Osteoblast (primary cell): ENCODE data around the gene ZC3HAV1L. TPM values are rescaled to one million over a fixed set of nuclear protein-coding genes. Genes with fewer than 3 reads are reported as not detected.

Experiments
- DNase-seq: peaks from one replicate; pipeline ENCODE4 v3.0.0; 2011; ENCODE audit warnings: low spot score, mixed read lengths; ENCODE audit not compliant: insufficient read length; ENCODE audit errors: missing footprints
- H2AFZ ChIP-seq: 2 replicates; pipeline ENCODE4 v1.6.0; 2011; ENCODE audit warnings: mild to moderate bottlenecking, low read length
- H3K27ac ChIP-seq: 2 replicates; pipeline ENCODE4 v1.5.1; 2011; ENCODE audit warnings: mild to moderate bottlenecking, low read depth, low read length, moderate library complexity
- H3K27me3 ChIP-seq: 2 replicates; pipeline ENCODE4 v1.6.0; 2012; ENCODE audit warnings: mild to moderate bottlenecking, control low read depth, inconsistent platforms, low read length, moderate library complexity; ENCODE audit not compliant: insufficient read depth
- H3K36me3 ChIP-seq: 2 replicates; pipeline ENCODE4 v1.5.1; 2011; ENCODE audit warnings: mild to moderate bottlenecking, low read length, control low read depth, moderate library complexity; ENCODE audit not compliant: insufficient read depth
- H3K4me1 ChIP-seq: 2 replicates; pipeline ENCODE4 v1.5.1; 2011; ENCODE audit warnings: mild to moderate bottlenecking, low read length, control low read depth, moderate library complexity; ENCODE audit not compliant: insufficient read depth
- H3K4me2 ChIP-seq: 2 replicates; pipeline ENCODE4 v1.6.0; 2011; ENCODE audit warnings: mild to moderate bottlenecking, low read length; ENCODE audit not compliant: insufficient read depth
- H3K4me3 ChIP-seq: fragments of 200-600 bp; sonication (generic); 3 replicates; pipeline ENCODE4 v1.5.1; 2012; ENCODE audit warnings: mild to moderate bottlenecking, low read length, inconsistent platforms; ENCODE audit not compliant: insufficient read depth
- H3K79me2 ChIP-seq: 2 replicates; pipeline ENCODE4 v1.6.0; 2012; ENCODE audit warnings: mild to moderate bottlenecking, low read length, control low read depth, inconsistent platforms; ENCODE audit not compliant: insufficient read depth
- H3K9me3 ChIP-seq: 2 replicates; pipeline ENCODE4 v1.5.1; 2011; ENCODE audit warnings: low read depth, low read length, control low read depth
- H4K20me1 ChIP-seq: 2 replicates; pipeline ENCODE4 v1.6.0; 2012; ENCODE audit warnings: mild to moderate bottlenecking, low read length, control low read depth; ENCODE audit not compliant: insufficient read depth
- total RNA-seq: library from RNA; depleted of rRNA; stranded (reverse); fragments of >200 nt; gene quantifications from 2 replicates; pipeline ENCODE4 v1.2.3, GENCODE V29; 2012
- TF ChIP-seq, protein P1 (sequence below): IDR thresholded peaks from 2 replicates; pipeline ENCODE4 v1.5.1; 2011; ENCODE audit warnings: mild to moderate bottlenecking, low read depth, low read length, moderate library complexity; ENCODE audit errors: extremely low read depth

ZC3HAV1L gene
- total RNA-seq, 1 donor, result 17.4 TPM

DNA sequence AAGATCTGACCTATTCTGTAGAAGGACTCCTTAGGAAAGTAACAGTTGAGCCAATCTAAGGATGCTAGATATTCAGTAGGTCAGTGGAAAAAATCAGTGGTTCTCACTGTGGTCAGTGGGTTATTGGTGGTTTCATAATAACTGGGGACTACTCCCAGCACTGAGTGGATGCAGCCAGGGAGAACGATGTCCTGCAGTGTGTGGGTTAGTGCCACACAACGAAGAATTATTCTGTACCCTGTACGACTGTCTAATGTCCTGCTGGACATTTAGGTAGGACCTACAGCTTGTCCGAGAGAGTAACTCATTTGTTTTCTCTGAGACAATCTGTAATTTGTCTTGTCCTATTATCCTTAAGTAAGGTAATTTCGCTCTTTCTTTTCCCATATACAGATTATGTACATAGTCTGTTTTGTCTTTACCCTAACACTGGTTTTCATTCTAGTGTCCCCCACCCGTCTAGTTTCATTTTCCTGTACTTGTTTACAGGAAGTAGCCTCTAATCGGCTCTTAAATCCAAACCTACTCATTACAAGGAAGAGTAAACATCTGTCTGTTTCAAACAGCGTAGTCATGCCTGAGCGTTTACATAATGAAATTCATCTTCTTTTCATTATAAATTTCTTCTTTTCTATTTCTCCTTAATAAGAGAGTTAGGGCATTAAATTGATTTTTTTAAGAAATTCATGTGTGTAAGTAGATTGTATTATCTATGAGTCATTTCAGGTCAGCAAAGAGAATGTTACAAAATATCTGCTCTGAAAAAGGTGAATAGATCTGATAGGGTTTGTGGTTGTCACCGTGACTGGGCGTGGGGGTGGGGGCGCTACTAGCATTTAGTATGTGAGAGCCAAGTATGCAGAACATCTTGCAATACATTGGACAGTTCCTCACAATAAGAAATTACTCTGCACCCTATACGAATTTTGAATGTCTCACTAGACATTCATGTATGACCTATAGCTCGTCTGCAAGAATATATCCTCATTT, 8.3 kb upstream of the ZC3HAV1L start:
- Histone ChIP-seq H3K9me3 (no peaks in the 10 kb centered on the region), H3K27me3 (no peaks in the 10 kb centered on the region), H3K36me3 (peaks cover 21% of the 10 kb centered on the region), H2AFZ (no peak overlapping the region), H3K4me2 (no peak overlapping the region), H3K4me1 (no peaks in the 10 kb centered on the region), H3K4me3 (no peak overlapping the region), H3K27ac (no peak overlapping the region), H3K79me2 (no peaks in the 10 kb centered on the region), H4K20me1 (no peaks in the 10 kb centered on the region)
- no peak for DNase-seq
- TF ChIP-seq, protein P1, sequence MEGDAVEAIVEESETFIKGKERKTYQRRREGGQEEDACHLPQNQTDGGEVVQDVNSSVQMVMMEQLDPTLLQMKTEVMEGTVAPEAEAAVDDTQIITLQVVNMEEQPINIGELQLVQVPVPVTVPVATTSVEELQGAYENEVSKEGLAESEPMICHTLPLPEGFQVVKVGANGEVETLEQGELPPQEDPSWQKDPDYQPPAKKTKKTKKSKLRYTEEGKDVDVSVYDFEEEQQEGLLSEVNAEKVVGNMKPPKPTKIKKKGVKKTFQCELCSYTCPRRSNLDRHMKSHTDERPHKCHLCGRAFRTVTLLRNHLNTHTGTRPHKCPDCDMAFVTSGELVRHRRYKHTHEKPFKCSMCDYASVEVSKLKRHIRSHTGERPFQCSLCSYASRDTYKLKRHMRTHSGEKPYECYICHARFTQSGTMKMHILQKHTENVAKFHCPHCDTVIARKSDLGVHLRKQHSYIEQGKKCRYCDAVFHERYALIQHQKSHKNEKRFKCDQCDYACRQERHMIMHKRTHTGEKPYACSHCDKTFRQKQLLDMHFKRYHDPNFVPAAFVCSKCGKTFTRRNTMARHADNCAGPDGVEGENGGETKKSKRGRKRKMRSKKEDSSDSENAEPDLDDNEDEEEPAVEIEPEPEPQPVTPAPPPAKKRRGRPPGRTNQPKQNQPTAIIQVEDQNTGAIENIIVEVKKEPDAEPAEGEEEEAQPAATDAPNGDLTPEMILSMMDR, result no peak

DNA sequence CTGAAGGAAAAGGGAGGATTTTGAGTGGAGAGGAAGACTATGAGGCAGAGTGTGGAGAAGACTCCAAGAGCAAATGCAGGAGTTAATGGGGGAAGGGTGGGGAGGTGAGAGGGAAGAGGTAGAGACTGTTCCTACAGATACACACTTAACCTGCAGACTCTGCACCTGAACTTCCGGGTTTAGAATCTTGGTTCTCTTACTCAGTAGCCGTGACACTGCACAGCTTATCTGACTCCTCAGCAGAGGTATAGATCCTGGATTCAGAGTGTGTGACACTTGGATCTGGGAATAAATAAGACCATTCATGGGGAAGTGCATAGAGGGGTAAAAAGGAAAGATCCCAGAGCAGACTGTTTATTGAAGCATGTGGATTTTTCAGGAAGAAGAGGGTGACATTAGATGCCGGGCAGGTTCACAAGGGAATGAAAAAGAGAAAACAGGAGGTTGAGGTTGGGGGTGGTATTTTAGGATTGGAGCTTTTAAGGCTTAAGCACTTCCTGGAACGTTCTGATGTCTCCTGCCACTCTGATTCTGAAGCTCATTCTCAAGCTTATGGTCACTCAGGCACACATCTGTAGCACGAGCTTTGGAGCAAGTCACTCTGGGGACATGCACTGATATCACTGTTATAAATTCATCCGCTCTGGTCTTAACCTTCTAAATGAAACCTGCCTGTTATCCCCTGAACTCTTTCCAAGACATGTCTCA, 5.7 kb upstream of the ZC3HAV1L start:
- no peak for DNase-seq
- no peaks in the 10 kb centered on the region for H4K20me1 ChIP-seq

DNA sequence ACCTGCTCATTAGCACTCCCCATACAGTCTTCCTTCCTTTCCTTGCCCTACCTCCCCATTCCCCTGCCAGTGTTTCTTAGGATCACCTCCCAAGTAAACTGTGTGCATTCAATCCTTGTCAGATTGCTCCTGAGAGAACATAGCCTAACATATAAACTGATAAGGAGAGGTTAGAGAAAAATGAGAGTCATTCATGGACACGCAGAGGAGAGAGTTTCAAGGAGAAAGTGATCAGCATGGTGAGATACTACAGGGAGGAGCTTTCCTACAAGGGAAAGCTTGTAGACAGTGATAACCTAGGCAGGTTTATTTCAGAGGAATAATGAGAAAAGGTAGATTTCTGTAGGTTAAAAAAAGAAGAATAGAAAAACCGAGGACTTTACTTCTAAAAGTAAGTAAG, 2.8 kb upstream of the ZC3HAV1L start:
- H3K27me3 ChIP-seq, result no peaks in the 10 kb centered on the region
- H3K4me1 ChIP-seq, result peaks cover 12% of the 10 kb centered on the region
- no peak overlapping the region for H2AFZ ChIP-seq
- no peaks in the 10 kb centered on the region for H3K9me3 ChIP-seq
- H3K4me2 ChIP-seq, result no peak overlapping the region
- no peaks in the 10 kb centered on the region for H4K20me1 ChIP-seq
- DNase-seq, result no peak
- H3K79me2 ChIP-seq, result peaks cover 13% of the 10 kb centered on the region
- peaks cover 2% of the 10 kb centered on the region for H3K36me3 ChIP-seq
- no peak overlapping the region for H3K27ac ChIP-seq
- TF ChIP-seq, protein P1, result no peak
- no peak overlapping the region for H3K4me3 ChIP-seq

More for the DNA sequence above, 5.7 kb upstream of the ZC3HAV1L start:
- Histone ChIP-seq H3K4me3 (no peak overlapping the region), H3K4me1 (no peaks in the 10 kb centered on the region), H3K27ac (no peak overlapping the region), H3K9me3 (no peaks in the 10 kb centered on the region), H2AFZ (no peak overlapping the region), H3K79me2 (no peaks in the 10 kb centered on the region), H3K4me2 (no peak overlapping the region), H3K36me3 (peaks cover 10% of the 10 kb centered on the region), H3K27me3 (no peaks in the 10 kb centered on the region)
- TF ChIP-seq, protein P1, result no peak

DNA sequence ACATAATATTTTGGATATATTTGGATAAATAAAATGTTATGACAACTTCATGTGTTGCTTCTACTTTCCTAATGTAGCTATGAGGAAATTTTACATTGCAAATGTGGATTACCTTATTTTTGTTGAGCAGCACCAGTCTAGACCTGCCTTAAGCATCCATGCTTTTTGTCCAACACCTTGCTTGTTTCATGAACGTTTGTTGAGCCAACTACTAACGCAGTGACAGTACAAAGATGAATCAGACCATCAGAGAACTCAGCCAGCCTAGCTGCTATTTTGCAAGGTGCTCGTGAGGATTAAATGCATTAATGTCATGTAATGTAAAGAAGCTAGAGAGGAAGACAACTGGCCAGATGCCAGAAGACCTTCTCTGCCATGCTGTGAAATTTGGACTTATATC, 1.1 kb upstream of the ZC3HAV1L start:
- Histone ChIP-seq H3K9me3 (no peaks in the 10 kb centered on the region), H3K36me3 (peaks cover 15% of the 10 kb centered on the region), H4K20me1 (no peaks in the 10 kb centered on the region), H3K4me1 (peaks cover 12% of the 10 kb centered on the region), H3K4me3 (no peak overlapping the region), H3K4me2 (no peak overlapping the region), H3K27ac (no peak overlapping the region), H3K27me3 (no peaks in the 10 kb centered on the region), H2AFZ (no peak overlapping the region), H3K79me2 (peaks cover 23% of the 10 kb centered on the region)
- TF ChIP-seq, protein P1, result no peak
- peak; percentile 10 for DNase-seq
